ENCODE data around the gene MAMDC2.

MAMDC2 gene

GRCh38 chr9:70046274-70047070 is 2.8 kb downstream of the MAMDC2 start:
- Histone ChIP-seq H3K9me3 (ENCODE audit: insufficient read depth, low read length) (no peaks in the 10 kb centered on the region), H3K4me1 (ENCODE audit: insufficient read depth, insufficient read length) (peaks cover 3% of the 10 kb centered on the region), H3K9ac (ENCODE audit: insufficient read length, low read depth) (no peak overlapping the region), H3K27me3 (ENCODE audit: insufficient read depth, insufficient read length) (peaks cover 13% of the 10 kb centered on the region), H3K4me3 (ENCODE audit: insufficient read length, low read depth) (no peak overlapping the region), H3K36me3 (ENCODE audit: insufficient read depth, insufficient read length, low read length) (peaks cover 22% of the 10 kb centered on the region)
- TF ChIP-seq ZNF274 (IDR thresholded peaks at IDR 0.05; ENCODE audit: low read depth, low read length) (no peak), SUZ12 (IDR thresholded peaks at IDR 0.05; ENCODE audit: extremely low read depth, insufficient read depth, insufficient read length) (no peak), YY1 (IDR thresholded peaks at IDR 0.05; ENCODE audit: insufficient read depth, insufficient read length) (no peak)
- no peak for DNase-seq (ENCODE audit: low read depth, low spot score)

- DNase-seq (ENCODE audit: low read depth, low spot score): no peak
Observed at GRCh38 chr9:70049236-70049635, 5.6 kb downstream of the MAMDC2 start.

DNA sequence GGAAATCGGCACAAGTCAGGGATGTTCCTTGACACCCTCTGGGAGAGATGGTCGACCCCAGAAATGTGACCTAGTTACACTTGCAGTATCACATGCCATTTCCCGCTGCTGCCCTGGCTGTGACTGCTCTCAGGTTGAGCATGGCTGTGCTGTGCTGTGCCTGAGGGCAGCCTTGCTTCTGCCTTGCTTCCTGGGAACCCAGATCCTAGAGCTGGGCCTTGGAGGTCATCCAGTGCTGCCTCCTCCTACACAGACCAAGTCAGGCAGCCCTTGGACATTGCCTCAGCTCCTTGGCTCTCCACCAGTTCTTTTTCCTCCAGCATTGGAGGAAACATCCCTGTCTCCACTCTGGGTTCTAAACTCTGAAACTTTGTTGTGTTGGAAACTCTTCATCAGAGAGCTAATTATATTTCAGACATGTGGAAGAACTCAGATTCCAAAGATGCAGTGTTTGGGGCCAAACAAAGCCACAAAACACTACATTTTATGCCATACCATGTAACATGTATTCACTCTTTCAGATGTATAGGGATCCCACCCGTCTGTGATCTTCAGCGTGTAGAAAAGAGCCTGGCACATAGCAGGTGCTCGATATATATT is 6.1 kb downstream of the MAMDC2 start:
- Histone ChIP-seq H3K27me3 (ENCODE audit: insufficient read depth, insufficient read length) (peaks cover 3% of the 10 kb centered on the region), H3K9ac (ENCODE audit: insufficient read length, low read depth) (no peak overlapping the region)
- no peak for DNase-seq (ENCODE audit: low read depth, low spot score)

More at GRCh38 chr9:70049236-70049635, 5.6 kb downstream of the MAMDC2 start:
- H3K36me3 ChIP-seq (ENCODE audit: insufficient read depth, insufficient read length, low read length): peaks cover 22% of the 10 kb centered on the region
- H3K4me3 ChIP-seq (ENCODE audit: insufficient read length, low read depth): no peak overlapping the region
- TF ChIP-seq YY1 (IDR thresholded peaks at IDR 0.05; ENCODE audit: insufficient read depth, insufficient read length) (no peak), ZNF274 (IDR thresholded peaks at IDR 0.05; ENCODE audit: low read depth, low read length) (no peak), SUZ12 (IDR thresholded peaks at IDR 0.05; ENCODE audit: extremely low read depth, insufficient read depth, insufficient read length) (no peak)
- no peak overlapping the region for H3K9ac ChIP-seq (ENCODE audit: insufficient read length, low read depth)
- peaks cover 4% of the 10 kb centered on the region for H3K27me3 ChIP-seq (ENCODE audit: insufficient read depth, insufficient read length)
- H3K9me3 ChIP-seq (ENCODE audit: insufficient read depth, low read length): no peaks in the 10 kb centered on the region
- peaks cover 3% of the 10 kb centered on the region for H3K4me1 ChIP-seq (ENCODE audit: insufficient read depth, insufficient read length)

GRCh38 chr9:70052768-70053167 is 9.1 kb downstream of the MAMDC2 start:
- peaks cover 18% of the 10 kb centered on the region for H3K36me3 ChIP-seq (ENCODE audit: insufficient read depth, insufficient read length, low read length)
- no peak for TF ChIP-seq YY1 (IDR thresholded peaks at IDR 0.05; ENCODE audit: insufficient read depth, insufficient read length)
- no peak for TF ChIP-seq SUZ12 (IDR thresholded peaks at IDR 0.05; ENCODE audit: extremely low read depth, insufficient read depth, insufficient read length)
- TF ChIP-seq ZNF274 (IDR thresholded peaks at IDR 0.05; ENCODE audit: low read depth, low read length): no peak
- H3K4me3 ChIP-seq (ENCODE audit: insufficient read length, low read depth): no peak overlapping the region
- H3K27me3 ChIP-seq (ENCODE audit: insufficient read depth, insufficient read length): no peaks in the 10 kb centered on the region
- H3K4me1 ChIP-seq (ENCODE audit: insufficient read depth, insufficient read length): no peaks in the 10 kb centered on the region
- no peak overlapping the region for H3K9ac ChIP-seq (ENCODE audit: insufficient read length, low read depth)
- no peak for DNase-seq (ENCODE audit: low read depth, low spot score)
- H3K9me3 ChIP-seq (ENCODE audit: insufficient read depth, low read length): no peaks in the 10 kb centered on the region

More for the DNA sequence above, 6.1 kb downstream of the MAMDC2 start:
- Histone ChIP-seq H3K9me3 (ENCODE audit: insufficient read depth, low read length) (no peaks in the 10 kb centered on the region), H3K4me1 (ENCODE audit: insufficient read depth, insufficient read length) (peaks cover 3% of the 10 kb centered on the region), H3K4me3 (ENCODE audit: insufficient read length, low read depth) (no peak overlapping the region), H3K36me3 (ENCODE audit: insufficient read depth, insufficient read length, low read length) (peaks cover 22% of the 10 kb centered on the region)
- TF ChIP-seq ZNF274 (IDR thresholded peaks at IDR 0.05; ENCODE audit: low read depth, low read length) (no peak), YY1 (IDR thresholded peaks at IDR 0.05; ENCODE audit: insufficient read depth, insufficient read length) (no peak), SUZ12 (IDR thresholded peaks at IDR 0.05; ENCODE audit: extremely low read depth, insufficient read depth, insufficient read length) (no peak)

DNA sequence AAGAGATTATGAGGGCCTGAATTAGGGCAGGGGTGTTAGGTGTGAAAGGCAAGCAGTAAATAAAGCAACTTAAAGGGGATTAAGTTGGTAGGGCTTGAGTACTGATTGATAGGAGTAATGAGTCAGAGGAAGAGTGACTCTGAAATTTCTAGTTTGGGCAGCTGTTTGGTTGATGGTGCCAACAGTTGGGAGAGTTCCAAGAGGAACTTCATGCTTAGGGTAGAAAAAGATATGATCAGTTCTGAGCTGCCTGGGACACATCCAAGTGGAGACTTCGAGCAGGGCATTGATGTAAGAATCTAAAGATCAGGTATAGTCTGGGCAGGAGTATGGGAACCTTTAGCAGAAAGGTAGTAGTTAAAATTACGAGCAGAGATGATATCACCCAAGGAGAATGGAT is 10.2 kb downstream of the MAMDC2 start:
- H3K36me3 ChIP-seq (ENCODE audit: insufficient read depth, insufficient read length, low read length): peaks cover 7% of the 10 kb centered on the region
- TF ChIP-seq SUZ12 (IDR thresholded peaks at IDR 0.05; ENCODE audit: extremely low read depth, insufficient read depth, insufficient read length) (no peak), YY1 (IDR thresholded peaks at IDR 0.05; ENCODE audit: insufficient read depth, insufficient read length) (no peak), ZNF274 (IDR thresholded peaks at IDR 0.05; ENCODE audit: low read depth, low read length) (no peak)
- no peak for DNase-seq (ENCODE audit: low read depth, low spot score)
- no peaks in the 10 kb centered on the region for H3K4me1 ChIP-seq (ENCODE audit: insufficient read depth, insufficient read length)
- H3K9ac ChIP-seq (ENCODE audit: insufficient read length, low read depth): no peak overlapping the region
- no peaks in the 10 kb centered on the region for H3K9me3 ChIP-seq (ENCODE audit: insufficient read depth, low read length)
- no peak overlapping the region for H3K4me3 ChIP-seq (ENCODE audit: insufficient read length, low read depth)
- H3K27me3 ChIP-seq (ENCODE audit: insufficient read depth, insufficient read length): no peaks in the 10 kb centered on the region

GRCh38 chr9:70054521-70054920 is 10.9 kb downstream of the MAMDC2 start:
- Histone ChIP-seq H3K27me3 (ENCODE audit: insufficient read depth, insufficient read length) (no peaks in the 10 kb centered on the region), H3K9ac (ENCODE audit: insufficient read length, low read depth) (no peak overlapping the region), H3K36me3 (ENCODE audit: insufficient read depth, insufficient read length, low read length) (peaks cover 2% of the 10 kb centered on the region), H3K4me1 (ENCODE audit: insufficient read depth, insufficient read length) (no peaks in the 10 kb centered on the region), H3K9me3 (ENCODE audit: insufficient read depth, low read length) (no peaks in the 10 kb centered on the region), H3K4me3 (ENCODE audit: insufficient read length, low read depth) (no peak overlapping the region)
- DNase-seq (ENCODE audit: low read depth, low spot score): no peak
- TF ChIP-seq SUZ12 (IDR thresholded peaks at IDR 0.05; ENCODE audit: extremely low read depth, insufficient read depth, insufficient read length): no peak
- no peak for TF ChIP-seq ZNF274 (IDR thresholded peaks at IDR 0.05; ENCODE audit: low read depth, low read length)
- TF ChIP-seq YY1 (IDR thresholded peaks at IDR 0.05; ENCODE audit: insufficient read depth, insufficient read length): no peak
